T-helper 1 cell treated with Interleukin-12 subunit alpha and Interleukin-12 subunit beta and Interleukin-4 antibody, amounts not matched to agents 30 μg/mL and 1 μg/mL, for 36 hours (primary cell): Measurements from ENCODE around the gene PHF21A.

ENCODE experiments used
- H3K27ac Mint-ChIP-seq: one replicate; pipeline ENCODE4 v1.8.0; 2021; ENCODE audit warnings: mild to moderate bottlenecking, mixed read lengths
- H3K27me3 Mint-ChIP-seq: one replicate; pipeline ENCODE4 v1.8.0; 2021; ENCODE audit warnings: low read depth, mixed read lengths
- H3K36me3 Mint-ChIP-seq: one replicate; pipeline ENCODE4 v1.8.0; 2021; ENCODE audit warnings: low read depth, mixed read lengths
- H3K4me1 Mint-ChIP-seq: one replicate; pipeline ENCODE4 v1.8.0; 2021; ENCODE audit warnings: low read depth, mixed read lengths
- H3K4me3 Mint-ChIP-seq: one replicate; pipeline ENCODE4 v1.8.0; 2021; ENCODE audit warnings: mild to moderate bottlenecking, moderate library complexity, mixed read lengths
- H3K9me3 Mint-ChIP-seq: one replicate; pipeline ENCODE4 v1.8.0; 2021; ENCODE audit warnings: mixed read lengths

The PHF21A gene

DNA sequence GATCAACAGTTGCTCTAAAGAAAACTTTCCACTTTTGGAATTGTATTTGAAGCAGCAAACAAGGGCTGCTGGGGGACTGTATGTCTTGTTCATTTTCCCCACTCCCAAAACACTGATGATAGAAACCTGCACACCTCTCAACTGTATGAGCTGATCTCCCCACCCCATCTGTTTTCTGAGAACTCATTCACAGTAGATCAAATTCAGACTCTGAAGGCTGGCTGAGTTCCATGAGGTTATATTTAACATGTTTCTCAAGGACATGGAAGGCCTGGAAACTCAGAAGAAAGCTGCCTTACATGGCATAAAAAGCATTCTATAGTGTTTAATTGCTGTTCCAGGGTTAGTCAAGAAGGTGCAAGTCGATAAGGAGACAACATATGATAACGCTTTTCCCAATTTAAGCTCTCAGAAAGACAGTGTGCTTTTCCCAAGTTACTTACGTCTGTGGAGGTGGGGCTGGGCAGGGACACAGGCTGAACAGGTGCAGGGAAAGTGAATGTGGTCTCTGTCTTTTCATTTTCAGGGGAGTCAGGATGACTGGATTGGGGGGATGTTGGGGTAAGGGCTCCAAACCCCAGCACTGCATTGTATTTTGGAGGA, 175.8 kb downstream of the PHF21A start:
- Mint-ChIP-seq H3K27me3 (no peaks in the 10 kb centered on the region), H3K4me1 (no peaks in the 10 kb centered on the region), H3K9me3 (no peaks in the 10 kb centered on the region), H3K4me3 (no peak overlapping the region), H3K36me3 (peaks cover 27% of the 10 kb centered on the region), H3K27ac (no peak overlapping the region)

GRCh38 chr11:45942381-45942780, 178.9 kb downstream of the PHF21A start:
- Mint-ChIP-seq H3K9me3 (no peaks in the 10 kb centered on the region), H3K4me3 (no peak overlapping the region), H3K4me1 (no peaks in the 10 kb centered on the region), H3K27me3 (no peaks in the 10 kb centered on the region), H3K27ac (no peak overlapping the region), H3K36me3 (peaks cover 21% of the 10 kb centered on the region)

DNA sequence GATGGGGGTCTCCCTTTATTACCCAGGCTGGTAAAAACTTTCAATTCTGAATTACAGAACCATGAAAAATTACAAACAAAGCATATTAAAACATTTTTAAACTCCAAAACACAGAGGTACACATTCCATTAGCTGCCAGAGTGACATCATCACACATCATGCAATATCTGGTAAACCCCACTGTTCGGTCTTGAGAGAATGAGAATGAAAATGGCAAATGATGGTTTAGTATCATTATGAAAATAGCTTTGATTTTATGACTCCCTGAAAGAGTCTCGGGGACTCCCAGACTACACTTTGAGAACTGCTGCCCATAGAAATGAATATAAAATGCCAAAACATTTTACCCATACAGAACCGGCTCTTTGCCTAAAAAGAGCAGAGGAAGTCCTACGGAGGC, 180.0 kb downstream of the PHF21A start:
- Mint-ChIP-seq H3K4me1 (no peaks in the 10 kb centered on the region), H3K27me3 (no peaks in the 10 kb centered on the region), H3K4me3 (no peak overlapping the region), H3K36me3 (peaks cover 24% of the 10 kb centered on the region), H3K9me3 (no peaks in the 10 kb centered on the region), H3K27ac (no peak overlapping the region)

DNA sequence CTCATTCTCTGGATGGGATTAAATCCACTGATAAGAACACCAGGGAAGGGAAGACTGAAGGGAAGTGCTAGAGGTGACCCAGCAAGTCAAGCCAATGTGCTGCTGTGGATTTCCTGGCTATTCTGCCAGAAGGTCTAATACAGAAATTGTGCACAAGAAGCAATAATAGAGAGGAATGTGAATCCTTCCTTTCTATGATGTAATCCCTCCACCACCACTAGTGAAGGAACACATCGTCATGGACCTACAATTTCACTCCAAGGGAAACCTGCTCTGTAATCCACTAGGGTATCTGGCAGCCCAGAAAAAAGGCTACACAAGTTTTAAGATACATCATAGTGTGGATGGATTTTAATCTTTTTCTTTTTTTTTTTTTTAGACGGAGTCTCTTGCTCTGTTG, 181.4 kb downstream of the PHF21A start:
- no peak overlapping the region for H3K27ac Mint-ChIP-seq
- H3K36me3 Mint-ChIP-seq, result peaks cover 14% of the 10 kb centered on the region
- H3K4me1 Mint-ChIP-seq, result no peaks in the 10 kb centered on the region
- H3K9me3 Mint-ChIP-seq, result no peaks in the 10 kb centered on the region
- H3K27me3 Mint-ChIP-seq, result no peaks in the 10 kb centered on the region
- no peak overlapping the region for H3K4me3 Mint-ChIP-seq

GRCh38 chr11:45937916-45938315, 183.3 kb downstream of the PHF21A start:
- Mint-ChIP-seq H3K4me3 (no peak overlapping the region), H3K27ac (no peak overlapping the region), H3K36me3 (peaks cover 18% of the 10 kb centered on the region), H3K27me3 (no peaks in the 10 kb centered on the region), H3K9me3 (no peaks in the 10 kb centered on the region), H3K4me1 (no peaks in the 10 kb centered on the region)

GRCh38 chr11:45936511-45937054, 184.7 kb downstream of the PHF21A start:
- Mint-ChIP-seq H3K36me3 (peaks cover 20% of the 10 kb centered on the region), H3K4me1 (no peaks in the 10 kb centered on the region), H3K4me3 (no peak overlapping the region), H3K27ac (no peak overlapping the region), H3K9me3 (no peaks in the 10 kb centered on the region), H3K27me3 (no peaks in the 10 kb centered on the region)

- Mint-ChIP-seq H3K27ac (no peak overlapping the region), H3K9me3 (no peaks in the 10 kb centered on the region), H3K36me3 (peaks cover 22% of the 10 kb centered on the region), H3K4me1 (peaks cover 3% of the 10 kb centered on the region), H3K27me3 (no peaks in the 10 kb centered on the region), H3K4me3 (no peak overlapping the region)
Measured at GRCh38 chr11:45935349-45936064, 185.7 kb downstream of the PHF21A start.

DNA sequence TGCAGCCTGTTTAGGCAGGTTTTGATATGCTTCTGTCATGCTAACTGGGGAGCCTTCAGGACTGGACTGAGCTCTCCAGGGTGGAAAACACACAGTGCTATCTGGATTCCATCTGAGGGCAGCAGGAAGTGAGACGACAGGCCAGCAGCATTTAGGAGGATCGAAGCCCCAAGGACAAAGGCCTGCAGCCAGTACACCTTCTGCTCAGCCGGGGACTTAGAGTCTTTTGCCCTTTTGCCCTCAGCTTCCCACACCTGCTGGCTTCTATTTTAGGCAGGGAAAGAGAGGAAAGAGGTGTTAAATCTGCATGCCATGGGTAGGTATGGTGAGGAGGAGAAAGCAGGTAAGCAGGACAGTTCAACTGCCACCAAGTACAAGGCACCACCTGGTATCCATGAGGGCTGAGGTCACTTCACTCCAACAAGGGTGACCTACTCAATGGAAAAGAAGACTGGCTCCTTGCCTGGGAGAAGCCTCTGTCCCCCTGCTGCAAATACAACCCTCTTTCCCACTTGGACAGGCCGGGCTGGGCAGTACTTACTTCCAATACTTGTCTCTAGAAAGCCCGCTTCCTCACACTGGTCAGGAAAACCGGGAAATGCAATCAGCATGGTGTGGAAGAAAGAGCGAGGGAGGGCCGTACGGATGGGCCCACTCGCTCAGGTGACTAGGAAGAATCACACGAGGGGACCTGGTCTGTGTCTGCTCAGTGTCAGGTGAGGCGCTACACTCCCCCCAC, 186.5 kb downstream of the PHF21A start:
- Mint-ChIP-seq H3K4me3 (no peak overlapping the region), H3K27me3 (no peaks in the 10 kb centered on the region), H3K9me3 (no peaks in the 10 kb centered on the region), H3K27ac (no peak overlapping the region), H3K4me1 (peaks cover 11% of the 10 kb centered on the region), H3K36me3 (peaks cover 25% of the 10 kb centered on the region)

DNA sequence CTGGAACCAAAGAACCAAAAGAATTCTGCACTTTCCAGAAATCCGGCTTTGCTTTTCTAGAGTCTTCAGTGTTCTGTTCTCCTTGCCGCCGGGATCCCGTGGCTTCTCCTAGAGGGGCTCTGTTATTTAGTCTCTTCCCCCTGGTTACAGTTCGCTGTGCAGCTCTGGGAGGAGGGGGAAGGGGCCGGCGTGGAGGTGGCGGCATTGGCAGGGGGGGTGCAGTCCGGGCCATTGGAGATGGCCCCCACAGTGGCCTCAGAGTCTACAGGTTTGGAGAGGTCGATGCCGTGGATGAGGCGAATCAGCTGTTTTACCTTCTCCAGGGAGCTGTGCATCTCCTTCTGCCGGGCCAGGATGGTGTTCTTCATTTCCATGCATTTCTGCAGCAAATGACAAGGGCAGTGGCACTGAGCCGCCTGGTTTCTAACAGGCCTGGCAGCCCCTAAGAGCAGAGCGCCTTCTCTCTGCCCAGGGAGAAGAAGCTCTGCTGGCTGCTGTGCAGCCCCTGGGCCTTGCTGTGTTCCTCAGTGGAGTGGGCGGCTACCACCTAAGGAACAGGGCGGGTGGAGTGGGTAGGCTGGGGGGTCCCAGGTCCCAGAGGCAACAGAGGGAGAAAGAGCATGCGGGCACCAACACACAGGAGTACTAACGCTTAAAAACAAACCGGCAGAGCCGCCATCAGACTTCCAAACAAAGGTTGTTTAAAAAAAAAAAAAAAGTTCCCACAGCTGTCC, 187.2 kb downstream of the PHF21A start:
- no peaks in the 10 kb centered on the region for H3K9me3 Mint-ChIP-seq
- H3K27me3 Mint-ChIP-seq, result no peaks in the 10 kb centered on the region
- H3K36me3 Mint-ChIP-seq, result peaks cover 25% of the 10 kb centered on the region
- H3K4me1 Mint-ChIP-seq, result peaks cover 13% of the 10 kb centered on the region
- H3K4me3 Mint-ChIP-seq, result no peak overlapping the region
- no peak overlapping the region for H3K27ac Mint-ChIP-seq

- peaks cover 13% of the 10 kb centered on the region for H3K4me1 Mint-ChIP-seq
- H3K36me3 Mint-ChIP-seq, result peaks cover 25% of the 10 kb centered on the region
- H3K27ac Mint-ChIP-seq, result no peak overlapping the region
- H3K4me3 Mint-ChIP-seq, result no peak overlapping the region
- no peaks in the 10 kb centered on the region for H3K27me3 Mint-ChIP-seq
- H3K9me3 Mint-ChIP-seq, result no peaks in the 10 kb centered on the region
Measured at GRCh38 chr11:45933131-45933831, 188.0 kb downstream of the PHF21A start.

DNA sequence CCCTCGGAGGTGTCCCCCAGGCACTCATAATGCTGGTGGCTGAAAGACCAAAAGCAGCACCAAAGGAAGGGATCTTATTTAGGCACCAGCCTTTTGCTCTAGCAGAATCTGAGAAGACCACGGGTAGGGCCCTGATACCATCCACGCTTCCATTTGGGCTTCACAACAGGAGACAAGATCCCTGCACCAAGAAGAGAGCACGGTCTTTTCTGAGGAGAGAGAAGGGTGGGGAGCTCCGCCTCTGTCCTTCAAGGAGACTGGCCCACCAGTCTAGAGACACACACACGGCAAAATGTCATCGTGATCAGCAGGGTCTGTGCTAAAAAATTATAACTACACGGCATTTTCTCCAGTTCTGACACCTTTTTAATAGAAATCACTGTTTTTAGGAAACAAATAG, 189.0 kb downstream of the PHF21A start:
- no peak overlapping the region for H3K4me3 Mint-ChIP-seq
- peaks cover 22% of the 10 kb centered on the region for H3K36me3 Mint-ChIP-seq
- H3K9me3 Mint-ChIP-seq, result no peaks in the 10 kb centered on the region
- H3K27ac Mint-ChIP-seq, result no peak overlapping the region
- H3K4me1 Mint-ChIP-seq, result peaks cover 13% of the 10 kb centered on the region
- H3K27me3 Mint-ChIP-seq, result no peaks in the 10 kb centered on the region

- Mint-ChIP-seq H3K4me1 (peaks cover 13% of the 10 kb centered on the region), H3K4me3 (no peak overlapping the region), H3K27ac (no peak overlapping the region), H3K9me3 (no peaks in the 10 kb centered on the region), H3K27me3 (no peaks in the 10 kb centered on the region), H3K36me3 (peaks cover 20% of the 10 kb centered on the region)
Measured at GRCh38 chr11:45931739-45932138, 189.5 kb downstream of the PHF21A start.

GRCh38 chr11:45930951-45931570, 190.2 kb downstream of the PHF21A start:
- H3K4me3 Mint-ChIP-seq, result no peak overlapping the region
- H3K27ac Mint-ChIP-seq, result no peak overlapping the region
- H3K36me3 Mint-ChIP-seq, result peaks cover 19% of the 10 kb centered on the region
- no peaks in the 10 kb centered on the region for H3K9me3 Mint-ChIP-seq
- H3K27me3 Mint-ChIP-seq, result no peaks in the 10 kb centered on the region
- peaks cover 13% of the 10 kb centered on the region for H3K4me1 Mint-ChIP-seq
